ENCODE measurements around the gene DIS3L2.
A peak's percentile ranks its signal among the peaks of the same experiment; 100 is the strongest.
"Not testable (repeated sequence)": the region's sequence is repeated elsewhere in the genome, so short reads cannot be mapped to it uniquely, and the experiment has no call there.

DIS3L2 gene

DNA sequence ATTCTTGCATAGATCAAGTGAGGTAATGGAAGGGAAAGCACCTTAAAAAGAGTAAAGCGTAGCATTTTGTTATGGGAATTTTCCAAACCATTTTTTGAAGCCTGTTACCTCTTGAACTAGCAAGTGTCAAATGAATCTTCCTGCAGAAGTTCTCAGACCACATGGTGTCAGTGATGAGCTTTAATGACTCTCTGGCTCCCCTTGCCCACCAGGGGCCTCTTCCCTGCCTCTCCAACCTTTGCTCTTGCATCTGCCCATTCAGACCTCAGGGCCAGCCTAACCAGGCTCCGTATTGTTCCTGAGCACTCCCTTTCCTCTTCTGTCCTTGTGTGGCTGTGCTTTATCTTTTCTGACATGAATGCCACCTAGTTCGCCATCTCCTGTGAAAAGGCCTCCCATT is 155.9 kb downstream of the DIS3L2 start:
- DNase-seq (ENCODE audit: low read depth) = no peak

DNA sequence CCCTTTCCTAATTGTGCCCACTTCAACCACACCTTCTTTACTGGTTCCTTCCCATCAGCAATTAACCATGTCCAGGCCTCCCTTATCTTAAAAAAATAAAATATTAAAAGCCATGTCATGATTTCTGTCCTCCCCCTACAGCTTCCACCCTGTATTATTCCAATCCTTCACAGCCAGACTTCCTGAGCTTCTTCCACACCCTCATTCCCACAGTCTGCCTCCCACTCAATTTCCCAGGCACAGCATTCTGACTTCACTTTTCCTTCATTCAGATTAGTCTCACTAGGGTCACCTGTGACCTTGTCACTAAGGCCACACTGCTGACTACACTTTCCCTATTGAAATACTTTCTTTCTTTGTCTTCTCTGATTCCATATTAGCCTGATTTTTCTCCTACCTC is 159.4 kb downstream of the DIS3L2 start:
- DNase-seq (ENCODE audit: low read depth) = no peak

DNA sequence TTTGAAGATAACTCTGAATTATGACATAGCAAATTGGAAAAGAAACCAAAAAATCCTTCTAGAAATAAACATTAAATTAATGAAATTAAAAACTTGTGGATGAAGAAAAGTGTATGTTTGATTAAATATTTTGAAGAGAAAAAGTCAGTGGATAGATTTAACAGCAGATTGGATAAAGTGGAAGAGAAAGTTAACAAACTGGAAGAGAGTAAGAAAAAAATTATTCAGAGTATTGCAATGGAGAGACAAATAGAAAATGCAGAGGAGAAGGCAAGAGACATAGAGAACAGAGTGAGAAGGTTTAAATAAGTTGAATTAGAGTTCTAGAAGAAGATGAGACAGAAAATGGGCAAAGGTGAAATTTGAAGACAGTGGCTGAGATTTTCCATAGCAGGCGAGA is 162.8 kb downstream of the DIS3L2 start:
- DNase-seq (ENCODE audit: low read depth) = no peak

DNA sequence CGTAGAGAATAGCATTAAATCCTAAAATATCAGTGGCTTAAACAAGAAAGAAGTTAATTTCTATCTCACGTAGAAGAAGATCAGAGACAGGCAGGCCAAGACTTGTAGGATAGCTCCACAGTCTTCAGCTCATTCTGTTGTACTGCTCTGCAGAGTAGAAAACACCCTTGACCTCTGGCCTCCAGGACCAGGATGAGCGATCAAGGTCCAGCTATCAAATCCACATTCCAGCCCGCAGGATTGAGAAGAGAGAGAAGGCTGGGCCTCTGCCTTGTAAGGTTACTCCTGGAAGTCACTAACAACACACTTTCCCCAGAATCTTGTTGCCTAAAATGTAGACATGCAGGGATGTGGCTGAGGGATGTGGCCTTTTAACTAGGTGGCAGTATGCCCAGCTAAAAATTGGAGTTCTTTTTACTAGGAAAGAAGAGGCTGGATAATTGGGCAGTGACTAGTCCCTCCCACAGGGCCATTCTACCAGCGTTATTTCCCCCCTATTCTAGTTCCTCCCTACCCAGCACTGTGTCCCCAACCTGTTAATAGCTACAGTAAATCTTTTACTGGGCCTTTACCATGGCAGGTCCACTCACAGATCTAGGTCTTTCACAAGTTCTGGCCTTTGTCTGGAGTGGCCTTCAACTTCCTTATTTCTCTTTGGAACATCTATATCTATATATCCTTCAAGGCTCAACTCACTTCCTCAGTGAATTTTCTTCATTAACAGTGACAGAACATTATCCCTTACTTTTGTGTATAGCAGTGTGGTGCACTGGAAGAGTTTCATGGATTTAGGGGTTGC is 165.0 kb downstream of the DIS3L2 start:
- no peak for DNase-seq (ENCODE audit: low read depth)

DNA sequence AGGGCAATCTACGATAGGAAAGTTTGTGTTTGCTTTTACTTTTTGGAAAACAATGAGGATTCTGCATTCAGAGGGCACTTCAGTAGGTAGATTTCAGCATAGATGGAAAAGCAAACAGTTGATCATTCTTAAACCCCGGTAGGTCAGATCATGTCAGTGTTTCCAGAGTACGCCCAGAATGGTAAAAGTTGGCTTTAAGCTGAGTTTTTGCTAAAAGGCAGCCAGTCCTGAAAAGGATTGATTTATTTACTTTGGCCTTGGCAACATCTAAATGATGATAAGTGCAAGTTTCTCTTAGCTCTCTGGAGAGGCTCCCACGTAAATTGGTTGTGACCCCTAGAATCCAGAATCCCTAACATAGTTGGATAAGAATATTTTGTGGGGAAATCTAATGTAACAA is 168.0 kb downstream of the DIS3L2 start:
- DNase-seq (ENCODE audit: low read depth) = peak; percentile 7

DNA sequence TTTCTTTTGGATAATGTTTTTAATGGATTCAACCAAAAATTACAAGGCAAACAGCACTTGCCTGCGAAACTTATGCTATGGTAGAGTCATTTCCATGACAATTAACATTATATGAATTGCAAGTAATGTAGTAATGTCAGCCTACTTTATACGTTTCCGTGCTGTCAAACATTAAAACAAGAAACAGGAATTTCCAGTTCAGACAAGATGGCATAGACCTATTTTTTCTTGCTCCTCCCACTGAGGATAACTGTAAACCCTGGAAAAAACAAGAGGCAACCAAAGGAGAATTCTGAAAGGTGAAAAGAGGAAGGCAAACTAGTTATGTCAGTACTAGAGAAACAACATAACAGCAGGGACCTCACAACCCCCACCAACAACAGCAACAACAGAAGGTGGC is 170.7 kb downstream of the DIS3L2 start:
- DNase-seq (ENCODE audit: low read depth) = no peak

DNA sequence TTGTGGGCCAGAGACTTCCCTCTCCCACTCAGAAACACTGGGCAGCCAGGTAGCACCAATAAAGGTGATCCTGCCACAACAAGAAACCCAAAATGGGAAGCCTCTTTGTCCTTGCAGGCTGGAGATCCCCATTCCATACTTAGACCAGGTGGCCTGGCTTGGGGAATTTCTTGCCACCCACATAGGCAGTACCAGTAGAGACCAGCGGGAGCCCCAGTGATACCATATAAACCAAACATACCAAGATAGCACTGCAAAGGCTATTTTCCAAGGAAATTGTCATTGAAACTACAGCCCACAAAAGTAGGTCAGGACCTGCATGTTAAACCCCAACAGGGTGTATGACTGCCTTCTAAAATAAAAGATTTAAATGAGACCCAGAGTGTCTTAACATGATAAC is 171.6 kb downstream of the DIS3L2 start:
- no peak for DNase-seq (ENCODE audit: low read depth)

DNA sequence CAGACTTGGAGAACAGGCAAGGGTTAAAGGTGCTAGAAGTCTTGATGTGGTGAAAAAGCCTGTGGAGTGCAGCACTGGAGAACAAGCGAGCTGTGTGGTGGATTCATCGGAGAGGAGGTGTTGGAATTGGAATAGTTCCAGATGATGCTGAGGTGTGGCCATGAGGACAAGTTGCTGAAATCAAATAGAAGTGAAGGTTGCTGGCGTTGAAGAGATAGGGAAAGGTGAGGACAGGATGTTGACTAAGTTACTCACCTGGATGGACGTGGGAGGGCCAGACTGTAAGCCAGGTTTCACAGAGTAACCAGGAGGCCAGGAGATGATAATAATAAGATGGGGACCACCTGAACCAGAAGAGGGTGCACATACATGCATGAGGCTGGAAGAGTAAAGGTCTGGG is 173.4 kb downstream of the DIS3L2 start:
- DNase-seq (ENCODE audit: low read depth) = no peak

DNA sequence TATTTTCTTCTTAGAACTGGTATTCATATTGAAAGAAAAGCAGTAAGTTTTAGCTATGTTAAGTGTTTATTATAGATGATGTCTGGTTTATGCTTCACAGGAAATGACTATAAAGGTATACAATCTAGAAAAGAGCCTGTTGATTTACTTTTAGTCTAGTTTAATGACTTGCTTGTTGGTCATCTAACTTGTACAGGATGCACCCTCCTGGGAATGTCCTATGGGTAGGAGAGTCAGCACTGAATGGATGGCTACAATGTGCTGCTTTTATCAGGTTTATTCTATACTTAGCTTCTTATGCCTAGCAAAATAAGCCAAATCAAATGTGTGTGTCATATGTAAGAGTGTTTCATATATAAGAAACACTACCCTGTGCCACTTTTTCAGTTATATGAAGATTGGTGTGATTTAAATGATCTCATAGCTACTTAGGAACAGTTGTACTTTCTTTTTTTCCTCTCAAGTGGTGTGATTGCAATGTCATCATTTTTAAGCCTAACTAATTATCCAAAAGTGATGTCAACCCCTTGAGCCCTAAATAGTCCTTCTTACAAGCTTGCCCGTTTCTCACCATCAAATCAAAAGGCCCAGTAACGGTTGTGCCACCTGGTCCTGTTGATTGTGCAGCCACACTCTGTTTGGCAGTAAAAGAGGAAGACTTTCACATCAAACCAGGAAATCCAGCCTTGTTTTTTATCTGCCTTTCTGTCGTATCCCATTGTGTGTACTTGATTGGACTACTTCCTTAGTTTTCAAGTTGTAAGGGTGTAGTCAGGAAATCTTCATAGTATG is 176.0 kb downstream of the DIS3L2 start:
- DNase-seq (ENCODE audit: low read depth) = peak; percentile 8

DNA sequence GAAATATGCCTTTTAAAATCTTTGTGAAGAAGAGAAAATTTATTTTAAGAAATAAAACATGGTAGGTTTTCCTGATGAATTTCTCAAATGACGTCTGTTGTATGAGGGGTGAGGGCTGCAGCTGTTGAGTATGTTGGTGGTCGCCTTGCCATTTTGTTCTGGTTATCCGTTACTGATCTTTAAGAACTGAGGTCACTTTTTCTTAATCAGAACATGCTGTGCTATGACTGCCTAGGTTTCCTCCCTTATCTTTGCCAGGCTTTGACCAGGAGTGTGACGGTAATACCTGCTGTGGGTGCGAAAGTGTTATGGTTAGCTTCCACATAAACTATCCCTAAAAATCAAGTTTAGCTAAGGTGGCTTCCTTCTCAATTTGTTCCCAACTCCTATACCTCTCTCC is 176.9 kb downstream of the DIS3L2 start:
- DNase-seq (ENCODE audit: low read depth) = no peak

DNA sequence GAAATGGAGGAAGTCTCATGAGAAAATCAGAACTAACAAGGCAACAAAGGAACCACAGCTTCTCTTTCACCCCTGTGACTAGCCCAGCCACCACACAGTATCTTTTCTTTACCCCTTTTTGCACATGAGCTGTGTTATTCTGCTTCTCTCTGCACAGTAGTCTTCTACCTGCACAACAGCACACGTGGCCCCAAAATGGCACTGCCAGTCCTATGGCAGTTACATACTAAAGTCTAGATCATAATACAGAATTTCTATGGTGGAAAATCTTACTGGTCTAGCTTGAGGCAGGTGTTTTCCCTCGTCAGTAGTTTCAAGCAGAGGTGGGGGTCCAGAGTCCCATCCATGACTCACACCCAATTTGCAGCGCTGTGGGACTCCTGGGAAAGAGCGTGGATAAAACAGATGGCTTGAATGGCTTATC is 177.7 kb downstream of the DIS3L2 start:
- no peak for DNase-seq (ENCODE audit: low read depth)

DNA sequence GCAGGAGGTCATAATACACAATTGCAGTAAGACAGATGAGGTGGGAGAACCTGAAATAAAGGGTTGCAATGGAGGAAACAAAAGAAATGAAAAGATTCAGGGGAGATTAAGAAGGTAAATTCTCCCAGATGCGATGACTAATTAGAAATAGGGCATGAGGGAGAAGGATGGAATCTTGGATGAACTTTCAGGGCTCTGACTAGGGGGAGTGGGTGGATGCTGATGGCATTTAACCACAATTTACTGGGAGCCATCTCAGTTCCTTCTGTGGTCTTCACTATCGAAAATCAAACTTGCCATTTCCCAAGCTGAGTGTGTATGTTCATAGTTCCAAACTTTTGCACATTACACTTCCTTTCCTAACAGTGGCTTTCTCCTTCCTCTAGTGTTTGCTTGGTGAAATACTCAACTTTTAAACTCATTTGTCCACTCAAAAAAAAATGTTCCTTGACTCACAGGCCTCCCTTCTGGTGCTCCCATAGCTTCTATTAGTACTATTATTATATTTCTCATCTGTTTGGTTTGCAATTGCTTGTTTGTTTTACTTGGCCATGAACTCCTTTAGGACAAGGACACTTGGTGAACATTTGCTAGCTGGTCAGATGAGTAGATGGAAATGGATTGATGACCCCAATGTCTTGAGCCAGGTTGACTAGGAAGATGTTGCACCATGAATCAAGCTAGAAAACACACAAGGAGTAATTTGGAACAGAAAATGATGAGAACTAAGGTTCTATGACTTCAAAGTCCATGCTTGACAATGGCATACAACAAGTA is 178.5 kb downstream of the DIS3L2 start:
- DNase-seq (ENCODE audit: low read depth) = peak; percentile 19

DNA sequence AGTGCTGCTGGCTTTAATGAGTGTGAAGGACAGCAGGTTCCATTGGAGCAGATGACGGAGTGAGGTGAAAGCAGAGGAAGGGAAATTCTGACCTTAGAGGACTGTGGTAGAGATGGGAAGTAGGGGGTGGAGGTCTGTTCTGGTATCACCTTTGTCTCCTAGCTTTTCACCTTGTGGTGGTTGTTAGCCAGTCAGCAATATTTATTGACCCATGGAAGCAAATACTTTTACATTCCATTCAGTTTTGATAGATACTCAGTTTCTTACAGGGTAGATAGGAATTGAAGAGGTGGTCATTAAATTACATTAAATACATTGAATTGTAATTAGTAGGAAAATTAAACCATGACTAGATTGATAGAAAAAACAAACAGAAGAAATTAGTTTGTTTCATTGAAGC is 180.1 kb downstream of the DIS3L2 start:
- no peak for DNase-seq (ENCODE audit: low read depth)

DNA sequence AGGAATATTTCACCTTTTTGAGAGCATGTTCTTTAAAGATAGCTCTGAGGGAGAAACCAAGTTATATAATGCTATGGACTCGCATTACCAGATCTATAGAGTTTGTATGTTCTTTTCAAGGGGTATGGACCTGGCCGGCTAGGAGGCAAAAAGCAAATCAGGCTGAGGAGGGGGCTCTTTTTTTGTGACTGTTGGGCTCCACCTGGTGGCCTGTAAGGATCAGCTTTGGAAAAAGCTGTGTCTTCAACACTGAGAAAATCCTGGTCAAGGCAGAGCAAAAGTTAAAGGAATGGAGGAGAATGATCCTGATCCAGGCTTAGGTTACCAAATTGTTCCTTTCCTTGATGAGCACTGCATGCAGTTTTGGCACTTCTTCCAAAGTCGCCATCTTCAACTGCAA is 180.5 kb downstream of the DIS3L2 start:
- DNase-seq (ENCODE audit: low read depth) = peak; percentile 20

DNA sequence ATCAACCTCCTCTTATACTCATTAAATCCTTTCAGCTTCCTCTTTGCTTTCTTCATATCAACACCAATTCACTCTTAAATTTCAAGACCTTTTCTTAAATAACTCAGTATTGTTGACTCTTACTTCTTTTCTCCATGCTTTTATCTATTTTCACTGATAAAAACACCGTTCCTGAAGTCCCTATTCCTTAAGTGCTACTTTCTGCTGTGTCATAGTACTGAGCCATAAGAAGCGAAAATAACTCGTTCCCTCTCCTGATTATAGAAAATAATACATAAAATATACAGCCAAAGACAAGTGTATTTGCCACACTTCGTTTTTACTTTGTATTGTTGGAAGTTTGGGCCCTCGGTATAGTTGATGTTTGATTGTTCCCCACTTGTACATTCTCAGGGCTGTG is 181.0 kb downstream of the DIS3L2 start:
- DNase-seq (ENCODE audit: low read depth) = no peak

DNA sequence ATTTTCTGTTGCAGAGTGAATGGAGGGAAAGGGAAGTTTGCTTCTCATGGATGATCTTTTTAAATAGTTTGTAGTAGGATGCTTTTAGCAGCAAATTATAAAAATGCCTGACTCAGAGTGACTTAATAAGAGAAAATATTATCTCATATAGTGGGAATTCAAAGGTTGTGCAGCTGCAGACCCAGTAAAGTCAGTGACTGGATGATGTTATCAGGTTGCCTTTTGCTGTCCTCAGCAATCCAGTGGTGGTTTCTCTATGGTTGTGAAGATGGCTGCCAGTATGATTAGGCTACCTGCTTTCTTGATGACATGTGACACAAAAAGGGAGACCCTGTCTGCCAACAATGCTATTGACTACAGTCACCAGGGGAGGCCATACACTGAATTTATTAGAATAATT is 184.8 kb downstream of the DIS3L2 start:
- peak; percentile 47 for DNase-seq (ENCODE audit: low read depth)

DNA sequence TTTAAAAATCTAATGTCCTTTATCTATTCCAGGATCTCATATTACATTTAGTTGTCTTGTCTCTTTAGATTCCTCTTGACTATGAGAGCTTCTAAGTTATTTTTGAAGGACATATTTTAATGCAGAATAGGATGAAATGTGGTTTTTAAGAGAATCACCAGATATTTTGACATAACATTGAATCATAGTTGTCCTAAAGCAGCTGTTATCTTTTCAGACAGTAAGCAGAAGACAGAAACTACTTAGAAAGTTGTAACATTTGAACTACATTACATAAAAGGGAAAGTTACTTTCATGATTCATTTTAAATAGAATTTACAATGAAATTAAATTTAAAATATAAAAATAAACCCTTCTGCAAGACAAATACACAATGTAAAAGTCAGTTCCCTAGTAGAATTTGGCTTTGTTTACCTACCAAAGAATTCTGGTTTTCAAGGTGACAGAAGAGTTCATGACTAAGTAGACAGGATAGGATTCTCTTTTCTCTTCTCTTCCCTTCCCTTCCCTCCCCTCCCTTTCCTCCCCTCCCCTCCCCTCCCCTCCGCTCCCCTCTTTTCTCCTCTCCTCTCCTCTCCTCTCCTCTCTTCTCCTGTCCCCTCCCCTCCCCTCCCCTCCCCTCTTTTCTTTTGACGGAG is 186.0 kb downstream of the DIS3L2 start:
- DNase-seq (ENCODE audit: low read depth) = peak; percentile 31

DNA sequence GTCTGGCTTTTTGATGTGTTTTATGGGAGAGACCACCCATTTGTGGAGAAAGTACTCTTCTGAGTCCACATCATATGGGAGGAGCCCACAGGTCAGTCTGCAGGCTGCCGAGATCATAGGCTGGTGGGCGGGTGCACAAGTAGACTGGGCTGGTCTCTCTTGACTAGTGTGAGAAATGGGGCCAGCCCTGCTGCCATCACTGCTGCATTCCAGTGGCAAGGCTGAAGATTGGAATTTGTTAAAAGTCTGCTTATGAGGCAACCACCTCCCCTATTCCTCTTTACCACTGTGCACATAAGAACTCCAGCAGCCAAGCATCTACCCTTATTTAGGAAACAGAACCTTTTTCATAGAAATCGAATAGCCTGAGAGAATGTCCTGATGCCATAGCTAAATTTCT is 200.7 kb downstream of the DIS3L2 start:
- DNase-seq (ENCODE audit: low read depth) = peak; percentile 35

DNA sequence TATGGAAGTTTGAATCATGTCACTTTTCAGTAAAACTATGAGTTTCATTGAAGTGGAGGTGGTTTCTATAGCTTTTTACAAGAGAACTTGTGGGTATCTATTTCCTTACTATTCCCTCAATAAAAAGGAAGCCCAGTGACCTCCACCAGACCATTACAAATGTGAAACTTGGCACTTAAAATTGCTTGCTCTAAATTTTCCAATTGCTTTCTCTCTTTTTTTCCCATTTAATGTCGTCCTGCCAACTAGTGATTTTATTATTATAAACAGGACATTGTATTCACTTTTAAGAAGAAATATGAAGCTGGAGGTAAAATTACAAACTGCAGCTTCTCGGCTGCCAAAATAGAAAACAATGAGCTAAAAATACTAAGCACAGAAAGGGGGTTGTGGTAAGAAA is 208.9 kb downstream of the DIS3L2 start:
- no peak for DNase-seq (ENCODE audit: low read depth)

DNA sequence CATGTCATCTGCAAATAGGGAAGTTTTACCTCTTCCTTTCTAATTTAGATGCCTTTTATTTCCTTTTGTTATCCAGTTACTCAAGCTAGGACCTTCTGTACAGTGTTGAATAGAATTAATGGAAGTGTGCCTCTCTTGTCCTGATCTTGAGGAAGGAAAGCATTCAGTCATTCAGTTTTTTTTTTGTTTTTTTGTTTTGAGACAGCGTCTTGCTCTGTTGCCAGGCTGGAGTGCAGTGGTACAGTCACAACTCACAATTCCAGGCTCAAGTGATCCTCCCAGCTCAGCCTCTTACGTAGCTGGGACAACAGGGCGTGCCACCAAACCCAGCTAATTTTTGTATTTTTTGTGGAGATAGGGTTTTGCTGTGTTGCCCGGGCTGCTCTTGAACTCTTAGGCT is 213.1 kb downstream of the DIS3L2 start:
- DNase-seq (ENCODE audit: low read depth) = no peak

DNA sequence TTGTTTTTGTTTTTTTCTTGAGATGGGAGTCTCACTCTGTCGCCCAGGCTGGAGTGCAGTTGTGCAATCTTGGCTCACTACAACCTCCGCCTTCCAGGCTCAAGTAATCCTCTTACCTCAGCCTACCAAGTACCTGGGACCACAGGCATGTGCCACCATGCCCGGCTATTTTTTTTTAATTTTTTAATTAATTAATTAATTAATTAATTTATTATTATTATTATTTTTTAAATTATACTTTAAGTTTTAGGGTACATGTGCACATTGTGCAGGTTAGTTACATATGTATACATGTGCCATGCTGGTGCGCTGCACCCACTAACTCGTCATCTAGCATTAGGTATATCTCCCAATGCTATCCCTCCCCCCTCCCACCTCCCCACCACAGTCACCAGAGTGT is 215.1 kb downstream of the DIS3L2 start:
- DNase-seq (ENCODE audit: low read depth) = not testable (repeated sequence)

DNA sequence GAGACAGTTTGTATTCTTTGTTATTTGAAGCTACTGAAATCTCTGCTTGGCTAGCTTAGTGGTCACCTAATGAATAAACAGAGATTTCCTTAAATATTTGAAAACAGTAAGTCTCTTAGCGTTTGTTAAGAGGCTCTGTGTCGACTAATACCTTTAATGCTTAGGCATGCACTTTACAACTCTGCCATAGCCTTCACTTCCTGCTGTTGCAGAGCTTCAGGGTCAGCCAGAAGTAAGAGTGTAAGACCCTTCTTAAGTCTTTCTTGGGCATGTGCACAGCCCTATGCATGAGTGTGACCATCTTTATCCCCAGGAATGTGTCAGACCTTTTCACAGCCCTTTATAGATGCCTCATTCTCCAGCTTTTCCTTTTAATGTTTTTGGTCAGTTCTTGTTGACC is 221.8 kb downstream of the DIS3L2 start:
- DNase-seq (ENCODE audit: low read depth) = no peak
